Activated T-helper 1 cell treated with anti-CD3 and anti-CD28 coated beads, Interleukin-2, amount 50 U/mL, for 16 hours (primary cell): Measurements from ENCODE around the gene C19orf38.
"Not testable (repeated sequence)": the region's sequence is repeated elsewhere in the genome, so short reads cannot be mapped to it uniquely, and the experiment has no call there.

Experiments
- DNase-seq, 2 donors: peaks; one replicate each; pipeline ENCODE4 v3.0.0-alpha.2; 2020; ENCODE audit warnings: low read depth in 1 of 2, low spot score in 1 of 2

The C19orf38 gene

DNA sequence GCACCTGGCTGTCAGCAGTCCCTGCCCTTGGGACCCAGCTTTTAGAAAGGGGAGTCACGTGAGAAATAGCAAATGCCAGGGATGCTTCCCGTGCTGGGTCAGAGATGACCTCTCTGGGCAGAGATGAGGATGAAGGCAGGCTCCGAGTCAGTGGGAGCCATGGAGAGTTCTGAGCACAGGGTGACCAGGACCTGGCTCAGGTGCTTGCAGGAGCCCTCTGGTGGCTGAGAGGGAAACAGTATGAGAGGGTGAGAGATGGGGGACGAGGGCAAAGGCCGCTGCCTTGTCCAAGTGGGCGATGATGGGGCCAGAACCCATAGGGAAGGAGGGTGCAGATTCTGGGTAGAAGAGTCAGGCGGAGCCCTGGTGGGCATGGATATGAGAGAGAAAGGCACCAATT is 28.0 kb upstream of the C19orf38 start:
- no peak for DNase-seq

DNA sequence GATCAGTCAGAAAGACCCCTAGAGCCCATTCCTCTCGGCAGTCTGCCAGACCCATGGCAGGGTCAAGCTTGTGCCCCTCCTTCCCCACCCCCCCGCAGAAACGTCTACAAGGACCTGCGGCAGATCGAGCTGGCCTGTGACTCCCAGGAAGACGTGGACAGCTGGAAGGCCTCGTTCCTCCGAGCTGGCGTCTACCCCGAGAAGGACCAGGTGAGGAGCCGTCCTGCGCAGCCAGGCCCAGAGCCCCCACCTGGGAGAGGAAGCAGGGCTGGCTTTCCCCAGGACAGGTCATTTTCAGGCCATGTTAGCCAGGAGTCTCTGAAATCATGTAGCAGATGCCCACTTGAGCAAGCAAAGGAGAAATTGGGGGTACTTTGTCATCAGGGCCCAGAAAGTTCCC is 24.5 kb upstream of the C19orf38 start:
- no peak for DNase-seq

DNA sequence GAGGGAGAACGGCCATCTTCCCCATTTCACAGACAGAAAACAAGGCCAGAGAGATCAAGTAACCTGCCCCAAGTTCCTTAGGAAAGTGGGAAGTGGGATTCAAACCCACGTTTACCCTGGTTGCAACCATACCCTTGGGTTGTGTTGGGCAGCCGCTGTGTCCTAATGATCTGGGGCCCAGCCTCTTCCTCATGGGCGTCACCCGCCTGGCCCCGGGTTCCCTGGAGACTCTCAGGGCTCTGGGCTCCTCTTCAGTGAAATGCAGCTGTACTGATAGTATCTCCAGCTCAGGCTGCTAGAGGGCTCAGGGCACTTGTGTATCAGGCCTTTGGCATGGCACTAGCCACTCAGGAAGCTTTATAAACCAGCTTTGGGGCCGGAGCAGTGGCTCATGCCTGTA is 22.0 kb upstream of the C19orf38 start:
- DNase-seq = no peak

DNA sequence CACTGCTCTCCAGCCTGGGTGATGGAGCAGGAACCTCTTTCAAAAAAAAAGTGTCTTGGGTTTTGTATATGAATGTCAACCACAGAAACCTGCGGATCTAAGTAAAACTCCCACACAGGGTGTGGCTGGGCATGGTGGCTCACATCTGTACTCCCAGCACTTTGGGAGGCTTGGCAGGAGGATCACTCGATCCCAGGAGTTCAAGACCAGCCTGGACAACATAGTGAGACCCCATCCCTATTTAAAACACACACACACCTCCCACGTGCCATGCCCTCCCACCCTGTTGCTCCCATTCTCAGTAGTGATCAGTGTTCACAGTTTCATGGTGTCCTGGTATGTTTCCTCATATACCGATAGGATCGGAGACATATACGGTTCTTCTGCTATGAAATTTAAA is 21.4 kb upstream of the C19orf38 start:
- DNase-seq = no peak

DNA sequence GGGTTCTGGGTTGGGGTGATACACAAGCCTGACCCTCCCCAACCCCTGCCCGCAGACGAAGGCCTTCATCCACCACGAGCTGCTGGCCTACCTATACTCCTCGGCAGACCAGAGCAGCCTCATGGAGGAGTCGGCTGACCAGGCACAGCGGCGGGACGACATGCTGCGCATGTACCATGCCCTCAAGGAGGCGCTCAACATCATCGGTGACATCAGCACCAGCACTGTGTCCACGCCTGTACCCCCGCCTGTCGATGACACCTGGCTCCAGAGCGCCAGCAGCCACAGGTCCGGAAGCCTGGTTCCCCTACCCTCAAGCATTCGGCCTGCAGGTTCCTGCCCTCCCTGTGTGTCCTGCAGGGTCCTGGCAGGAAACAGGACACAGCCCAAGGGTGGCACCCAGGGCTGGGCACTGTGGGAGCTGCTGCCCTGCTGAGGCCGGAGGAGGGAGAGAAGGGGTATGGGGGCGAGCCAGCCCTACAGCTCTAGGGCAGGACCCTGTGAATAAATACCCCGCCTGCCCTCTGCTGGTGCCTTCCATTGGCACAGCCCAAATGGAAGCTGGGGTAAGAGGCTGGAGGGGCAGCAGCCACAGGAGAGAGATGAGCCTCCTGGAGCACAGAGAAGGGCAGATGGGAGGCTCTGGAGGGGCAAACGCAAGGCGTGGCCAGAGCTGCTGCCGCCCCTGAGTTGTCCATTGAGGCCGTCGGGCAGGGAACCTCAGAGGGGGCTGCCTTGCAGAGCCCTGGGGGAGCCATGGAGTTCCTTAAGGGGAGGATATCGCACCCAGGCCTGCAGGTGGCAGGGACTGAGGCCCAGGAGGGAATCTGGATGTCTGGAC is 19.0 kb upstream of the C19orf38 start:
- DNase-seq = no peak

DNA sequence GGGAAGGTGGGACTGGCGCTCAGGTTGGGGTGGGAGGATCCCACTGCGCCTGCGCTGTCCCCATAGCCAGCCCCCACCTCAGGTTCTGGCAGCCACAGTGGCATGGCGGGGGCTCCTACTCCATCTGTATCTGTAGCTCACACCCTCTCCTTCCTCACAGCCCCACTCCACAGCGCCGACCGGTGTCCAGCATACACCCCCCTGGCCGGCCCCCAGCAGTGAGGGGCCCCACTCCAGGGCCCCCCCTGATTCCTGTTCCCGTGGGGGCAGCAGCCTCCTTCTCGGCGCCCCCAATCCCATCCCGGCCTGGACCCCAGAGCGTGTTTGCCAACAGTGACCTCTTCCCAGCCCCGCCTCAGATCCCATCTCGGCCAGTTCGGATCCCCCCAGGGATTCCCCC is 18.2 kb upstream of the C19orf38 start:
- no peak for DNase-seq

DNA sequence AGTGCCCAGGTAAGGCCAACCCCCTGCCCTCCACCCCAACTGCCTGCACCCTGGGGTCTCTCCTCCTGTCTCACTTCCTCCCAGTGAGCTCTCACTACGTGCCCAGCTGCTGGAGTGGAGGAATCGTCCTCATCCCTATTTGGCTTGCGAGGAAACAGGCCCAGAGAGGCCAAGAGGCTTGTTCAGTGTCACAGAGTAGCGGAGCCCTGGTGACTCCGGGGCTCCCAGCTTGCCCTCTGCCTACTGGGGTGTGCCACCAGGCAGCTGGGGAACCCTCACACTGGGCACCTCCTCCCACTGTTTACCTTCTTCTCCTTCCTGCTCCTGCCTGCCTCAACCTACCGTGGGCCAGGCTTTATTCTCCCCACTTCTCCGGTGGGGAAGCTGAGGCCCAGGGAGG is 17.8 kb upstream of the C19orf38 start:
- no peak for DNase-seq

DNA sequence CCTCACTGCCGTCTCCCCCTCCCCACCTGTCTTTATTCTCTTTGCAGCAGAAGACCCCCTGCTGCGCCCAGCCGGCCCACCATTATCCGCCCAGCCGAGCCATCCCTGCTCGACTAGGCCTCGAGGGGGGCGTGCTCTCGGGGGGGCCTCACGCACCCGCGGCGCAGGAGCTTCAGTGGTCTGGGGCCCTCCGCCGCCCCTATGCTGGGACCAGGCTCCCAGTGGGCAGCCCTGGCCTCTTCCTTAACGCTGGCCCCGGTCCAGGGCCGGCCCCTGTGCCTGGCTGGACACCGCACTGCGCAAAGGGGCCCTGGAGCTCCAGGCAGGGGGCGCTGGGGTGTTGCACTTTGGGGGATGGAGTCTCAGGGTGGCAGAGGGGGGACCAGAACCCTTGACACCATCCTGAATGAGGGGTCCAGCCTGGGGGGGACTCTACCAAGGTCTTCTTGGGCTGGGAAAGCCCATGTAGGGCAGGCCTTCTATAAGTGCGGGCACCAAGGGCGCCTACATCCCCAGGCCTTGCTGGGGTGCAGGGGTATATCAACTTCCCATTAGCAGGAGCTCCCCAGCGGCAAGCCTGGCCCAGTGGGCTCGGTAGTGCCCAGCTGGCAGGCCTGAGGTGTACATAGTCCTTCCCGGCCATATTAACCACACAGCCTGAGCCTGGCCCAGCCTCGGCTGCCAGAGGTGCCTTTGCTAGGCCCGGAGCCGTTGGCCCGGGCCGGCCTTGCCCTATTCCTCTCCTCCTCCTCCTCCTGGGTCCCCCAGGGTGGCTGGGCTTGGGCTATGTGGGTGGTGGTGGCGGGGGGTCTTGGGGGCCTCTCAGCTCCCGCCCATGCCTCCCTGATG is 17.1 kb upstream of the C19orf38 start:
- no peak for DNase-seq

DNA sequence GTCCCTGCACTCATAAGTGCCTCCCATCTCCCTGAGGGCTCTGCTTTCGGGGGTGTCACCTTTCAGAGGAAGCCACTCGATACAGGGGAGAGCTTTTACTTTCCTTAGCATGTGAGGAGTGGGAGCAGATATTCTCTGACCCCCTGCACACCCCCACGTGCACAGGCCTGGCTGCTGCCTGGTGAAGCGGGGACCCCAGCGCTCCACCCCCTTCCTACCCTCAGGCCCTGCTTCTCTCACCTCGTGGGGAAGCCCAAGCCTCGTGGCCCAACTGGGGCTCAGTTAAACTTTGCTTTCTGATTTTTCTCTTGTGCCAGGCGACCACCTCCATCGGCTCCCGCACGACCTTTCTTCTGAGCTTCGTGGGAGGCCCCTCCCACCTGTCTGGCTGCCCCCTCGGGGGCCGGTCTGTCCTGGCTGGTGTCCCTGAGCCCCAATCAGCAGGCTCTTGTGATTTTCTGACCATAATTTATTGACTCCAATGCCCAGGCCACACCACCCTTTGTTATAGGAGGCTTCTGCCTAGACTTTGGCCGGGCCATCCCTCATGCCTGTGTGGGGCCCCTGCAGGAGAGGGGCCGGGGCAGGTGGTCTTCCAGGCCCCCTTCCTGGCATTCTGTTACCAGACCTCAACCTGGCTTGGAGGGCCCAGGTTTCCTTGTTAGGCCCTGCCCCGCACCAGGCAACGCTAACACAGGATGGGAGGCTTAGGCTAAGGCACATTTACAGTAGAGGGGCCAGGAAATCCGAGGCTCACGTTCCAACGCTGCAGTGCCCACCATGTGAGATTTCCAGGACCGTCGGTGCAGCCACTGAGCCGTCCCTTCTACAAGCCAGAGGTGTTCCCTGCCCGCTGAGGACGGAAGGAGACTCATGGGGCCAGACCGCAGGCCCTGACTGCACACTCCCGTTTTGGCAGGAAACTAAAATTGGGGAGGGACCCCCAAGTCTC is 16.0 kb upstream of the C19orf38 start:
- no peak for DNase-seq

DNA sequence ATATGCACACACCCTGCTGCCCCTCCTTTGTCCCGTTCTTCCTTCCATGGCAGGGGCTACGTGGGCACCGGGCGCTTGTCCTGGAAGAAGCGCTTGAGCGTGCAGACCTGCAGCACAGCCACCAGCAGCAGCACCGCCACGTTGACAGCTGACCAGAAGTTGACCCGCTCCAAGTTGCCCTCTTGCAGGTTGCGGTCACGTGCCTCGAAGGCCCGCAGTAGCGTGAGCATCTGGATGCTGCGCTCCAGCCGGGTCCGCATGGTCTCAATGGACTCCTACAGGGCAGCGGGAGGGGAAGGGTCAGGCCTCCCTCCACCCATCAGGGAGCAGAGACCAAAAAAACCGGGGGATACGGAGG is 15.3 kb upstream of the C19orf38 start:
- no peak for DNase-seq

DNA sequence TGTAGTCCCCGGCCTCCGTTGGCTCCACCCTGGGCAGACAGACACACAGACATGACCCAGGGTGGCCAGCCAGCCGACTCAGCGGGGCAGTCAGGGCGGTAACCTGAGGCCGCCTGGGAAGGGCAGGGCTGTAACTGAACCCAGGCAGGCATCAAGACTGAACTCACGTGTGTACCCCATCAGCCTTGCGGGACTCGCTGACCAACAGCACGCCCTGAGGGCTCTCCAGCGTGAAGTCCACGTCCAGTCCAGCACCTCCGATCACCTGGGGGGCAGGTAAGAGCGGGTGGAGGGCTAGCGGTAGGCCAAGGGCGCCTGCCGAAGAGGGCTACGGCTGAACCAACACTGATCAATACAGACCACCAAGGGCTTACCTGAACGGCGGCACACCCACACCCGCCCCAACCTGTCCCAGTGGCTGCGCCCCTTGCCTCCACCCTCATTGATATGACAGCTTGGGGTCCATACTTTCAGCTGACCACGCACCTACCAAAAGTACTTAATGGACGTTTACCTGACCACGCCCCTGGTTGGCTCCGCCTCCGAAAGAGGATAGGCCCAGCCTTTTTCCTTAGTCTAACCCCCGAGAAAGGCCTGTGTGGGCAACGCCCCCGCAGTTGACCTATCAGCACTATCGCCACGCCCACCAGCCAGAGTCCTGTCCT is 13.0 kb upstream of the C19orf38 start:
- no peak for DNase-seq

DNA sequence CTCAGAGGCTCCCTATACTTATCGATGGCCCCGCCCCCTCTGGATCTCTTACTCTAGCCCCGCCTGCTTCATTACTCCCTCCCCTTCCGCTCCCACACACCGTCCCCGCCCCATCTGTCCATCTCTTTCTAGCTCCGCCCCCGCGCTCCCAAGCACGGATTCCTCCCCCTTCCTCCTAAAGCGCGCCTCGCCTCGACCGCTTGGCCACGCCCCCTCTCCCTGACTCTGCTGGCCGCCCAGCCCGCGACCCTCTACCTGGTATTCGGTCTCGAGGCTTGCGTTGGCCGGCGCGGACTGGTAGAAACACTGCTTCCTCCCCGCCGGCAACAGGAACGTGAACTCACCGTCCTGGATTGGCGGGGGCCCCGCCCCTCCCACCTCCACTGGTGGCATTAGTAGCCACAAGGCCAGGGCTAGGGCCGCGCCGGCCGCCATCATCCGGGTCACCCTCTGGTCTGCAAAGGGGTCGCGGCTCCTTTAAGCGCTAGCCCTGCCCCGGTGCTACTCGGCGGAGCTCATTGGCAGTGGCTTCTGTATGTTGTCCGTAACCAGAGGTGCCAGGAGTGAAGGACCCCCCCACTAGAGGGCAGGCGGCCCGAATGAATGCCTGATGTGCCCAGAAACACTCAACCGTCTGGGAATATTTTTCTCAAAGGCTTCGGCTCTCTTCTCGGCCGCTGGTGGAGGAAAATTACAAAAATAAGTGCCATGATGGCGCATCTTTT is 12.3 kb upstream of the C19orf38 start, which contains the start of gene TMED1:
Gene TMED1 (minus strand): TSS at position 459 of the 725 bp plus-strand sequence. CDS start 21 bp downstream, at position 438.
- DNase-seq = peak; percentile 77 to 86

DNA sequence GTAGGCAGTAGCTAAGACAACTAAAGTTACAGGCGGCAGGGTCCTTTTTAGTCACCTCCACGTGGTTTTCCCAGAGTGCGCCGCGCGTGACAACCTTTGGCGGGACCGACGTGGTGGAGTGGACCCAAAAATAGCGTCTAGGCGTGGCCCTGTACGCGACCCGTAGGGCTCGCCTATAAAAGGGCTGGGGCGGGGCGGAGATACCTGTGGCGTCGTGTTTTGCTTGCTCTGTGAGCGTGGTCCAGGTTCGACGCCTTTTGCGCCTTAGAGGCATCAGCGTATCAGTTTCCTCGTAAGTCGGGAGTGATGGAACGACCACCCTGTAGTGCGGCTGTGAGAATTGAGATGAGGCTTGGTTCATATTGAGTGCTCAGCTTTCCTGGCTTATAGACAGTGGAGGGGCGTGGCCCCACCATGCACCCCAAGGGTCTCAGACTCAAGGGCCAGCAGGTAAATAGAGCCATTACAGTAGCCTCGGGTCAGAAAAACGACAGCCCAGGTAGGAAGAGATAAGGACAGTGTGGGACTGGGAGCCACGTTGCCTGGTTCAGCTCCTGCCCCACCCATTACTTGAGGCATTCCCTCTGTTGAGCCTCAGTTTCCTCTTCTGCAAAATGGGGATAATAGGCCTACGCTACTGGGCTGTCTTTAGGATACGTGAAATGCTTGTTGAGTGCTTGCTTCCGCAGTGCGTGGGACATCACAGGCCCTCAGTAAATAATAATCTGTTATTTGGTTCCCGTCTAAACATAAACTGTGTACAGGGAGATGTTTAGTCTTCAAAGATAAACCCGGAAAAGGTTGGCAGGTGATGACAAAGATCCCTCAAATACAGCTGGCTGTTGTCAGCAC is 11.5 kb upstream of the C19orf38 start:
- DNase-seq = peak in 1 of 2 donors; percentile 64

DNA sequence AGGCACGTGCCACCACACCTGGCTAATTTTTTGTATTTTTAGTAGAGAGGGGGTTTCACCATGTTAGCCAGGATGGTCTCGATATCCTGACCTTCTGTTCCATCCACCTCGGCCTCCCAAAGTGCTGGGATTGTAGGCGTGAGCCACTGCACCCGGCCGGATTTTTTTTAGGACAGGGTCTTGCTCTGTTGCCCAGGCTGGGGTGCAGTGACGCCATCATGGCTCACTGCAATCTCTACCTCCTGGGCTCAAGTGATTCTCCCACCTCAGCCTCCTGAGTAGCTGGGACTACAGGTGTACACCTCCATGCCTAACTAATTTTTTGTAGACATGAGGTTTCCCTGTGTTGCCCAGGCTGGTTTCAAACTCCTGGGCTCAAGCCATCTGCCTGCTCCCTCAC is 10.6 kb upstream of the C19orf38 start:
- not testable (repeated sequence) for DNase-seq

DNA sequence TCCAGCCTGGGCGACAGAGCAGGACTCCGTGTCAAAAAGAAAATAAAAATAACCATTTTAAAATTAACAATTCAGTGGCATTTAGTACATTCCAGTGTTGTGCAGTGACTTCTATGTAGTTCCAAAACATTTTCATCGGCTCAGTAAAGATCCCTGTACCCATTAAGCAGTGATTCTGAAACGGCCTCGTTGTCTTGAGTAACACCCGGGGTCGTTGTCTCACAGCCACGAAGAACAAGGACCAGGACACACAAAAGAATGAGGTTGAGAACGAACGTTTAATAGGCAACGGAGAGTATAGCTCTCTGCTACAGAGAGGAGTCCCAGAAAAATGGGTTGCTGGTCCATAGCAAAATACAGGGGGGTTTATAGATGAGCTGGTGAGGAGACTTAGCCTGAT is 9.8 kb upstream of the C19orf38 start:
- no peak for DNase-seq

DNA sequence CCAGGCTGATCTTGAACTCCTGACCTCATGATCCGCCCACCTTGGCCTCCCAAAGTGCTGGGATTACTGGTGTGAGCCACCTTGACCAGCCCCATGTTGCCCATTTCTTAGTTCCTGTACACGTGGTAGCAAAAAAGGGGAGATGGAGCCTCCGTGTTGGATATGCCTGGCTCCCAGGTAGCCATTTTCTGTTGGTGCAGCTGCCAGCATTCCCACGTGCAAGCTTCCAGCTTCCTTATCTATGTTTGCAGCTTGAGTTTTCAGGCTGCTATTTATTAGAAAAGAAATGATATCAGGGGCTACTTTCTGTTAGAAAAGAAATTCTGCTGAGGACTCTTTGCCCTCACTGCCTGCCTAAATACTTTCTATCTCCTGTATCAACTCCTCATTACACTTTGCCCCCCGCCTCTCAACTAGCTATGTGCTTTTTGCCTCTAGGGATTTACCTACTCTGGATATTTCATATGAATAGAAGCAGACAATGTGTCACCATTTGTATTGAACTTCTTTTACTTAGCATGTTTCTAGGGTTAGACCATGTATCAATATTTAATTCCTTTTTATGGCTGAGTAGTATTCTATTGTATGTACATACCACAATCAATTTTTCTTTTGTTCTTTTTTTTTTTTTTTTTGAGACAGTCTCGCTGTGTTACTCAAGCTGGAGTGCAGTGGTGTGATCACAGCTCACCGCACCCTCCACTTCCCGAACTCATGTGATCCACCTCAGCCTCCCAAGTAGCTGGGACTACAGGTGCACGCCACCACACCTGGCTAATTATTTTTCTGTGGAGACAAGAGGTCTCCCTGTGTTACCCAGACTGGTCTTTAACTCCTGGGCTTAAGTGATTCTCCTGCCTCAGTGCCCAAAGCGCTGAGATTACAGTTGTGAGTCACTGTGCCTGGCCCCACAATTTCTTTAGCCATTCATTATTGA is 8.8 kb upstream of the C19orf38 start:
- no peak for DNase-seq

DNA sequence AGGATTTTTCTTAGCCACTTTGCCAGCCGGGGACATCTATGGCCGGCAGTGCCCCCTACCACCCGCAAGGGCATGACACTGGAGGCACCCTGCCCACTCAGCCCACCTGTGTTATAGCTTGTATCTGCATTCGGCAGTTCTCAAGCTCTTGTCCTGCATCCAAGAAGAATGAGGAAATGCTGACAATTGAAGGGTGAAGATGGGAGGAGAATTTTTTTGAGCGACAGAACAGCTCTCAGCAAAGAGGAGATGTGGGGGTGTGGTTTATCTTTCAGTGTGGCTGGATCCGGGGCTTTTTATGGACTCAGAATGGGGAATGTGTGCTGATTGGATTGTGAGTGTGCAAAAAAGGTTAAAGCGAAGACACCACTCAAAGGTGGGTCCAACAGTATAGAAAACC is 5.4 kb upstream of the C19orf38 start:
- no peak for DNase-seq
